Occipital lobe (tissue), 2 donors: ENCODE results near the gene RIMBP2. TPM values are rescaled to one million over a fixed set of nuclear protein-coding genes. Genes with fewer than 3 reads are reported as not detected.

Experiments used
- DNase-seq: peaks from one replicate; lab custom pipeline; 2025; lab: John Stamatoyannopoulos, UW
- total RNA-seq: library from RNA; depleted of rRNA; stranded (reverse); fragments of >200 nt; gene quantifications from one replicate; pipeline ENCODE4 v1.2.3, GENCODE V29; 2014

RIMBP2 gene
- total RNA-seq, 1 donor from 2014 or later = 39.5 TPM

- DNase-seq = no peak
Observed at GRCh38 chr12:130486146-130486435, 230.0 kb downstream of the RIMBP2 start.

DNA sequence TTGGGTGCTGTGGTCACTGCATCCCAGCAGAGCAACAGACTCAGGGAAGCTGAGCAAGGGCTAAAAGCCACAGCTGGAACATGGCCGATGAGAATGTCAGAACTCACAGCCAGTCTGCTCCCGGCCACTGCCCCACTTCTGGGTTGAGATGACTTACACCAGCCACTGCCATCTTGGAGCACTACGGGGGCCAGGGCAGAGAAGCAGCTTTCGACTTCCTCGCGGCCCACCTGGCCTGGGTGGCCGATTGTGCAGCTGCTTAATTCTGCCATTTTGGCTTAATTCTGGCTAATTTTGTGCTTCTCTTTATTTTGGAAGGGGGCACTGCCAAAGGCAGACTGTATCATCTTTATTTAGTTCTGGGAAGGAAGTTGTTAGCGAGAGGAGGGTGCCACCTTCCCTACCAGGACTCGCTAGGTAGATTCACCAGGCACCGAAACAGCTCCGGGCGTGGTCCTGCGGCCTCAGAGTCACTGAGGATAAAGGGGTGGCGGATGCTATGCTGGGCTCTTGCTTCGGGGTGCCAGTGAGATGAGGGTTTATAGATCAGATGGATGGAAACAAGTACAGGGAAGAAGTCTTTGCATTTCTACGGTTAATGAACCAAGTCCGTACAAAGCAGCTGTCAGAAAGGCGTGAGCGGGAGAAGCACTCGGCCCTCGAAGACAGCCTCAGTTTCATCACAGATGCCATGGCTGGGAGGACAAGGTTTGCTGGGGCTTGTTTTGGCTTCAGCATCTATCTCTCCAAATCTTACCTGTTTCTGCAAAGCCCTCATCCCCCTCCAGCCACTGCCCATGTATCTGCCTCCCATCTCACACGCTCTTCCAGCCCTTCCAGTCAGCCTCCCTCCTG, 230.6 kb downstream of the RIMBP2 start:
- DNase-seq = no peak

- DNase-seq = no peak
Observed at GRCh38 chr12:130484221-130484620, 231.9 kb downstream of the RIMBP2 start.

- no peak for DNase-seq
Observed at GRCh38 chr12:130483616-130484180, 232.4 kb downstream of the RIMBP2 start.

DNA sequence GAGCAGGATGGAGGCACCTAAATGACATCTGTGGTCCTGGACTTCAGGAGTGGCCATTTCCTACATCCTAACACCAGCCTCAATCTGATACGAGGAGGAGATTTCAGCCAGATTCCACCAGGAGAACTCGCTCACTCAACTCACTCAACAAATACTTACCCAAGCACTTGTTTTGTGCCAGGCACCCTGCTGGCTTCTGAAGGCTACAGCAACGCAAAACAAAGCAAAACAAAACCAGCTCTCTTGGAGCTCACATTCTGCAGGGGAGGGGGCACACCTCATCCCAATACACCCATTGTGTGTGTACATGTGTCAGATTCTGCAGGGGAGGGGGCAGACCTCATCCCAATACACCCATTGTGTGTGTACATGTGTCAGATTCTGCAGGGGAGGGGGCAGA, 233.7 kb downstream of the RIMBP2 start:
- no peak for DNase-seq

- no peak for DNase-seq
Observed at GRCh38 chr12:130481392-130481879, 234.7 kb downstream of the RIMBP2 start.

DNA sequence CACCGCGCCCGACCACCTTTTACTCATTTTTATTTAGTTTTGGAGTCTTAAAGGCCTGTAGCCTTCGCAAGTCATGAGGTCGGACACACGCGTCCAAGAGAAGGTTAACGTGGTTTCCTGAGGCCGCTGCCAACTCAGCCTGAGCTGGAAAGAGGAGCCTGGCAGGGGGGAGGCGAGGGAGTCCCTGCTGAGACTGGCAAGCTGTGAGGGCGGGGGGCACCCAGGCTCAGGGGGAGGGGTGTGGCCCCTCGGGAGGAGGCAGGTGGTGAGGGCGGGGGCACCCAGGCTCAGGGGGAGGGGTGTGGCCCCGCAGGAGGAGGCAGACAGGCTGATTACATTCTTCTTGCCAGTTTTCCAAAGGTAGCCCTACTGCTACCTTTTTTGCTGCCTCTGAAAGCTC, 235.2 kb downstream of the RIMBP2 start:
- DNase-seq = no peak

DNA sequence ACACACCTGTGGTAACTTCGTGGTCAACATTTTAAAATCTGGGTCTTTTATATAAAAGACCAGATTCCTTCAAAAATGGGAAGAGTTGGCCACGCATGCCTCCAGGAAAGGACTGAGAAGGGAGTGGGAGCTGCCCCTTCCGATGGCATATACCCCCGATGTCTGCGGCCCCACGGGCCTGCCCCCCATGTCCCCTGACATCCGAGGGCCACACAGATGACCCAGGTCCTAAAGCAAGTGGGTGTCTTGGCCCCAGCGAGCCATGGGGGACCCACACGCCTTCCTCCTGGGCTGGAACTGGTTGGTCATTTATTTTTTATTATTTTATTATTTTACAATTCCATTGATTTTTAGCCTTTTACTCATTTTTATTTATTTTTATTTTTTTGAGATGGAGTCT, 235.9 kb downstream of the RIMBP2 start:
- DNase-seq = no peak

DNA sequence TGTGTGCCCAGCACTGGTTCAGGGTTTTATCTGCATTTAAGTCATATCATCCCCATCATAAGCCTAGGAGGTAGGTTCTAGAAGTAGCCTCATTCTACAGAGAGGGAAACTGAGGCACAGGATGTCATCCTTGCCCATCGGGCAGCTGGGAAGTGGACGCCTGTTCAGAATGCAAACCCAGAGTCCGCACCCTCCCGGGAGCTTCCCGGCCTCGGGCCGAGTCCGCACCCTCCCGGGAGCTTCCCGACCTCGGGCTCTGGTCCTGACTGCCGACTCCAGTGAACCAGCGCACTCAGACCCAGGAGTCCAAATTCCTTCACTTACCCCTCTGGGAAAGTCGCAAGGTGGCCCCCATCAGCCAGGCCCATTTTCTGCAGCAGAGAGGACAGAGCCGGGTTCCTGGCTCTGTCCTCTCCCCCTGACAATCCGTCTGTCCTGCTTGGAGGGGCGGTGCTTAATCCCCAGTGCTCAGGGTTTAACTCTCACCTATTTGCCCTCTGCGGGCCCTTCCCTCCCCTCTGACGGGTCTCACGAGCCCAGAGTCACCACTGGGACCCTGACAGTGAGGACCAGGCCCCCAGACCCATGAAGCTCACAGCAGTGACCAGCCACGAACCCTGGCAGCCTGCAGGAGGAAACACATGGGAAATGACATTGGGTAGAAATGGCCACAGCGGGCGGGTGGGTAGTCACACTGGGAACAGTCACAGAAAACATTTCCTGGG, 236.5 kb downstream of the RIMBP2 start:
- no peak for DNase-seq

DNA sequence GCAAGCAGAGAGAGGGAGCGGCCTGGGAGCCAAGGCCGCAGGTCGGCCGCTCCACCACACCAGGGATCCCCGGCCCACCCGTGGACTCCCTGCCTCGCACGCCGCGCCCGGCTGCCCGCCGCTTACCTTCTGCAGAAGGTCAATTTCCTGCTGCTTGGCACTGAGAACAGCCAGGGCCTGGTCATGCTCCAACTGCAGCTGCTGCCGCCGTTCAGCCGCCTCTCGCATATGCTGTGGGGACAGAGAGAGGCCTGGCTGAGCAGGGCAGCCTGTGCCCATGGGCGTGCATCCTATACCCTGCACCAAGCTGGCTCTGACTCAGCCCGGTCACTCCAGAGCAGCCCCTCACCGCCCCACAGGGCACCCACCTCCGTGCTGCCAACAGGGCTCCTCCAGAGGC, 237.3 kb downstream of the RIMBP2 start:
- DNase-seq = no peak

DNA sequence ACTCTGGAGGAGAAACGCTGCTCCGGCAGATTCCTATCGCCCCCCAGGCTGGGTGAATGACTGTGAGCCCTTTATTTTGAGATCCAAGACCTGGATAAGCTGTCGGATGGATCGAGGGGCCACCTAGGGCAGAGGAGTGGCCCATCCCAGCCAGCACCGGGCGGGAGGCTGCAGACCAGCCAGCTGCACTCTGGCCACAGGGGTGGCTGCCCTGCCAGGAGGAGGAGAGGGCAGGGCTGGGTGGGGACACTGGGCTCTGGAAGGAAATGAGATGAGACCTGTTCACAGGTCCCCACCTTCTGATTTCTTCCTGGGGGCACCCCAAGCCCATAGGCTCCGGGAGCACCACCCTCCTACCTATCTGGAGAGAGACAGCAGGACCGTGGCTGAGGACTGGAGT, 238.4 kb downstream of the RIMBP2 start:
- no peak for DNase-seq

- no peak for DNase-seq
Observed at GRCh38 chr12:130477266-130477665, 238.8 kb downstream of the RIMBP2 start.

DNA sequence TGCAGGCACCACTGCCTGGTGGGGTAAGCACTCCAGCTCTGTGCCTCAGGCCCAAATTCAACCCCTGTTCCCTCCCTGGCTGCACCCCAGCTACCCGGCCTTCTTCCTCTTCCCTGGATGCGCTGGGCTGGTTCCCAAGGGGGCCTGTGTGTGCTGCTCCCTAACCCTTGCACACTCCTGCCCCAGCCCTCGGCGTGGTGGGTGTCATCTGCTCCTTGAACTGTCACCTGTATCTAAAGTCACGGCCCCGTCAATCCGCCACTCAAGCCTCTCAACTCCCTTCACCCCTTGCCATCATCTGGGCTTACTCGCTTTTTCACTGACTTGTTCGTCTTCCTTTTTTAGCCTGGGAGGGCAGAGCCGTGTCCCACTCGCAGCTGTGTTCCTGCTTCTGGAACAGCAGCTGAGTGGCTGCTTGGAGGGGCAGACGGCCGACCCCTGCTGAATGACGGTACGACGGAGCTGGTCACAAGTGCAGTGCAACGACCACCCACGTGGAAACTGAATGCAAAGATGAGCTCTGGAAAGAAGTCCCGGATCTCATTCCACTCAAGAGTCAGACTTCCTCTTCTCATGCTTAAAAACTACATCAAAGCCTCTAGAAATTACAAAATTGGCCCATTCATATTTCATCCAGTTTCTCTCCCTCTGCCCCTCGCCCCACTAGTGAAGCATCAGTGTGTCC, 239.5 kb downstream of the RIMBP2 start:
- DNase-seq = no peak

DNA sequence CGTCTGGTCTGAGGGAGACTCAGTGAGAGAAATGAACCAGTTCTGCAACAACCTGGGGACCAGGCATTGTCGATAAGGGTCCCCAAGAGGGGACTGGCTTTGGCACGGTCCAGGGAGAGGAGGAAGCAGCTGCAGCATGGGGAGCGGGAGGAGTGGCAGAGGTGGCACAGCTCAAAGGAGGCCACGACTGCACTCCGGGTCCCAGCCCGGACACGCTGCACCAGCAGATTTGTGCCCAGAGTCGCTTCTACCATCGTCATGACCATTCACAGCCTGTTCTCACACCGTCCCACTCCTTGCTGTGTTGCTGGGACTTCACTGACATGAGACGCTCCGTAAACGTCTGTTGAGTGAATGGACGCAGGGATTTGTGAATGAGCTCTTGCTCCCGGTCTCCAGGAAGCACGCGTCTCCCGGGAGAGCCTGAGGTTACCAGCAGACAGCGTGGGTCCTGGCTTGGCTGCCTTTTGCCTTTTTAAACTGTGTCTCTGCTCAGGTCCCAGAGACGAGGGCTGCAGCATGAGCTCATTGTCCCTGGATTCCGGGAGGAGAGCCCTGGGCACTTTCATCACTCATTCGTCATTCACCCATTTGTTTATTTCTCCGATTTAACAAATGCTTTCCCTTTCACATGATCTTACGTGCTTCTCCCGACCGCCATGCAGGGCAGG, 241.4 kb downstream of the RIMBP2 start:
- no peak for DNase-seq

DNA sequence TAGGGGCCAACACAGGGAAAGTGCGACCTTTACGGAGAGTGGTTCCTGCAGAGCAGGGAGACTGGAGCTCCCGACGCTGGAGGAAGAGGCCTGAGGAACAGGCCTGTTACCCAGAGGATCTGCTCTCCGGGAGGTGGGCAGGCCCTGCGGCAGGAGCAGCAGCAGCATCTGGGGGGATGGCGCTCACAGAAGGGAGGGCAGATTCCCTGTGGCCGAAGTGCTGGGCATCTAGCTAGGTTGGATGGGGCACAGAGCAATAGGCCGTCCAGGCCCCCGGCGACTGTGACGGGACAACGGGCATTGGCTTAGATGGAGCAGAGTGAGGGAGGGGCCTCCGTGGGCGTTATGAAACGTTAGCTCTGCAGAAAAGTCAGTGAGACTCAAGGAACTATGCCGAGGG, 242.8 kb downstream of the RIMBP2 start:
- DNase-seq = no peak

- no peak for DNase-seq
Observed at GRCh38 chr12:130470969-130471368, 245.1 kb downstream of the RIMBP2 start.

DNA sequence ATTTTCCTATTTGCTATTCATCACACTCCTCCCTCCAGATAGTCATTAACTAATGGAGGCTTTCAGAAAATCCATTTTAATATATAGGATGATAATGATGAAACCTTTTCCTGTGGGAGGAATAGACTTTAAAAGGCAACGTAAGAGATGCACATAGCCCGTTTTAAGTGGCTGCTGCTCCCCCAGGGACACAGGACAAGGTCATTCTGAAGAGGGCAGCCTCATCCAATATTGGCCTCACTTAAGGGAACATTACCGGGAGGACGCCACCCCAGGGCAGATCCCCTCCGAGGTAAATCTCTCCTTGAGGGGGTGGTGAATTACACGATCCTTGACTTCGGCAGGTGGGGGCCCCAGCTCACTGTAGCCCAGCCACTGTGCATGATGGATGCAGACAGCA, 246.5 kb downstream of the RIMBP2 start:
- DNase-seq = no peak

GRCh38 chr12:130468700-130469245, 247.3 kb downstream of the RIMBP2 start:
- no peak for DNase-seq

DNA sequence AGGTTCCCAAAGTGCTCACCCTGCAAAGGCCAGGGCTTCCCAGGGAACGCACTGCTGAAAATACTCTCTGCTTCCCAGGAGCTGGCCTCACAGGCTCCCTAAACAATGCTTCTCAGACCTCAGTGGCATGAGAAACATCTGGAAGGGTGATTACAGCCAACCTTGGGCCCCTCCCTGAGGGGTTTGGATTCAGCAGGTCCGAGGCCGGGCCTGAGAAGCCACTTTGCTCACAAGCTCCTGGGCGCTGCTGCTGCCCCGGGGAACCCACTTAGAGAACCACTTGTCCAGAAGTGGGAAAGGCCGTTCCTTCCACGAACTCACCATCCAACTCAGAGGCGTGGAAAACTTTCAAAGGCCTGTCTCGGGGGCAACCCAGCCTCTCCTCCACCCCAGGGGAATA, 247.9 kb downstream of the RIMBP2 start:
- no peak for DNase-seq

GRCh38 chr12:130465626-130466025, 250.5 kb downstream of the RIMBP2 start:
- no peak for DNase-seq

DNA sequence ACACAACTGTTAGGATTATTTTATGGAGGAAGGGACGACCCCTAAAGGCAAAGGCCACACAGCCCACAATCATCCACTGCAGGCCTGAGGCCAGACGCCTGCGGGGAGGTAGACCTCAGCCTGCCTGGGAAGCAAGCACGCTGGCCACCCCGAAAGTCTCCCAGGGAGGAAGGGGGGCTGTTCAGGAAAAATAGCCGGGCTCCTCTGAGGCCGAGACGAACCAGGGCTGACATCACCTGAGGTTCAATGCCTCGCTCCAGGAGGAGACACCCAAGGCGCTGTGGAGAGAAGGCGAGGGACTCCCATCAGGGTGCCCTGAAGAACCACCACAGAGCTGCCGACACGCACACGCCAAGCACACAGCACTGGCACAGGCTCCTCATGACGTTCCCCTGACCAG, 251.1 kb downstream of the RIMBP2 start:
- DNase-seq = no peak
